Astrocyte of the cerebellum (primary cell): ENCODE data around the gene CTSV.
"Not testable (repeated sequence)": the region's sequence is repeated elsewhere in the genome, so short reads cannot be mapped to it uniquely, and the experiment has no call there.

Experiments
- DNase-seq: peaks from one replicate; pipeline ENCODE4 v3.0.0-alpha.2; 2011; ENCODE audit warnings: low read depth
- H3K4me3 ChIP-seq: 2 replicates; pipeline ENCODE4 v1.5.1; 2011; ENCODE audit warnings: mild to moderate bottlenecking, low read depth, low read length, moderate library complexity
- CTCF ChIP-seq: IDR thresholded peaks from 2 replicates; pipeline ENCODE4 v1.5.1; 2012; ENCODE audit warnings: low read length, low read depth, moderate library complexity, mild to moderate bottlenecking; ENCODE audit errors: missing control alignments
- in situ Hi-C: cut with HindIII; loops from 2 replicates; pipeline ENCODE4 v1.10.0; 2017; ENCODE audit warnings: low sequenced_read_pairs

The CTSV gene

GRCh38 chr9:97041898-97042297, 3.0 kb upstream of the CTSV start:
- H3K4me3 ChIP-seq = no peak overlapping the region
- TF ChIP-seq CTCF = no peak
- in situ Hi-C loops = no loop called here
- no peak for DNase-seq

- DNase-seq = peak; percentile 49
- no peak for TF ChIP-seq CTCF
- in situ Hi-C loops = no loop called here
- peak overlapping the region; percentile 63 for H3K4me3 ChIP-seq
Measured at GRCh38 chr9:97039514-97039860, 545 bp upstream of the CTSV start.

GRCh38 chr9:97023505-97023904, 15.4 kb downstream of the CTSV start:
- H3K4me3 ChIP-seq, DNase-seq, in situ Hi-C loops: not testable (repeated sequence)

- DNase-seq = peak; percentile 35
- in situ Hi-C loops = not testable (repeated sequence)
- H3K4me3 ChIP-seq = peak overlapping the region; percentile 48
Measured at GRCh38 chr9:97013151-97014132, 25.5 kb downstream of the CTSV start.

- in situ Hi-C loops, DNase-seq: not testable (repeated sequence)
- H3K4me3 ChIP-seq = peak overlapping the region; percentile 48
Measured at GRCh38 chr9:97012617-97013016, 26.3 kb downstream of the CTSV start.

GRCh38 chr9:97002195-97002594, 36.7 kb downstream of the CTSV start:
- in situ Hi-C loops, DNase-seq, H3K4me3 ChIP-seq: not testable (repeated sequence)

GRCh38 chr9:97001338-97001737, 37.6 kb downstream of the CTSV start:
- H3K4me3 ChIP-seq, in situ Hi-C loops, DNase-seq: not testable (repeated sequence)

GRCh38 chr9:97000139-97000787, 38.7 kb downstream of the CTSV start:
- DNase-seq, H3K4me3 ChIP-seq, in situ Hi-C loops: not testable (repeated sequence)

GRCh38 chr9:96999733-97000132, 39.2 kb downstream of the CTSV start:
- in situ Hi-C loops, H3K4me3 ChIP-seq, DNase-seq: not testable (repeated sequence)

GRCh38 chr9:96997009-96997701, 41.8 kb downstream of the CTSV start:
- DNase-seq, H3K4me3 ChIP-seq, in situ Hi-C loops: not testable (repeated sequence)

GRCh38 chr9:96994531-96995016, 44.4 kb downstream of the CTSV start:
- H3K4me3 ChIP-seq, in situ Hi-C loops: not testable (repeated sequence)

GRCh38 chr9:96992303-96992702, 46.6 kb downstream of the CTSV start:
- in situ Hi-C loops, DNase-seq, H3K4me3 ChIP-seq: not testable (repeated sequence)

More at GRCh38 chr9:96994531-96995016, 44.4 kb downstream of the CTSV start:
- not testable (repeated sequence) for DNase-seq

- H3K4me3 ChIP-seq, DNase-seq, in situ Hi-C loops: not testable (repeated sequence)
Measured at GRCh38 chr9:96989747-96990318, 49.1 kb downstream of the CTSV start.

- H3K4me3 ChIP-seq, DNase-seq, in situ Hi-C loops: not testable (repeated sequence)
Measured at GRCh38 chr9:96984887-96985286, 54.1 kb downstream of the CTSV start.
